Liver (tissue), 9 donors: ENCODE measurements around the gene PODNL1. TPM values are rescaled to one million over a fixed set of nuclear protein-coding genes. Genes with fewer than 3 reads are reported as not detected.

Experiments used
- DNase-seq: peaks from one replicate; pipeline ENCODE4 v3.0.0-alpha.2; 2017; ENCODE audit warnings: low spot score
- H3K27ac ChIP-seq, 2 donors: one replicate each; pipeline ENCODE4 v1.7.0; 2013; ENCODE audit warnings: inconsistent platforms in 2 of 2, low read length in 2 of 2, control low read depth in 1 of 2, low read depth in 1 of 2, mild to moderate bottlenecking in 1 of 2
- H3K27me3 ChIP-seq, 4 donors: one replicate each; pipeline versions ENCODE4 v1.6.1 to v1.7.0; 2013; ENCODE audit warnings: low read length in 3 of 4, inconsistent platforms in 1 of 4, mild to moderate bottlenecking in 1 of 4, moderate library complexity in 1 of 4; ENCODE audit not compliant: control insufficient read depth in 4 of 4, insufficient read depth in 4 of 4
- H3K36me3 ChIP-seq, 4 donors: one replicate each; pipeline versions ENCODE4 v1.6.1 to v1.7.0; 2013; ENCODE audit warnings: low read length in 3 of 4, mild to moderate bottlenecking in 3 of 4, low read depth in 1 of 4, moderate library complexity in 1 of 4; ENCODE audit not compliant: control insufficient read depth in 4 of 4, insufficient read depth in 3 of 4
- H3K4me1 ChIP-seq, 4 donors: one replicate each; pipeline versions ENCODE4 v1.6.1 to v1.7.0; 2013; ENCODE audit warnings: low read length in 3 of 4, mild to moderate bottlenecking in 3 of 4, moderate library complexity in 1 of 4; ENCODE audit not compliant: control insufficient read depth in 4 of 4, insufficient read depth in 4 of 4
- H3K4me3 ChIP-seq, 3 donors: one replicate each; pipeline versions ENCODE4 v1.6.1 to v1.7.0; 2013; ENCODE audit warnings: low read length in 3 of 3, control low read depth in 1 of 3, low read depth in 1 of 3, mild to moderate bottlenecking in 1 of 3
- H3K9ac ChIP-seq, 2 donors: one replicate each; pipeline ENCODE4 v1.7.0; 2013; ENCODE audit warnings: low read length in 2 of 2, mild to moderate bottlenecking in 2 of 2, moderate library complexity in 2 of 2, control low read depth in 1 of 2, low read depth in 1 of 2
- H3K9me3 ChIP-seq, 4 donors: one replicate each; pipeline versions ENCODE4 v1.6.1 to v1.7.0; 2013; ENCODE audit warnings: low read length in 3 of 4; ENCODE audit not compliant: control insufficient read depth in 4 of 4
- ATF3 ChIP-seq: IDR thresholded peaks from 2 replicates; pipeline ENCODE4 v1.6.1; 2016; ENCODE audit warnings: antibody characterized with exemption
- EGR1 ChIP-seq, 2 donors: IDR thresholded peaks; 2 replicates each; pipeline ENCODE4 v1.6.1; 2016 to 2018; ENCODE audit warnings: antibody characterized with exemption in 2 of 2, low read depth in 2 of 2
- FOXA2 ChIP-seq: IDR thresholded peaks from 2 replicates; pipeline ENCODE4 v1.6.1; 2016; ENCODE audit warnings: antibody characterized with exemption
- GABPA ChIP-seq, 2 donors: IDR thresholded peaks in 1 of 2; conservative IDR thresholded peaks in 1 of 2; 2 replicates each; pipeline ENCODE4 v1.6.1; 2016; ENCODE audit warnings: antibody characterized with exemption in 2 of 2, mild to moderate bottlenecking in 1 of 2, moderate library complexity in 1 of 2
- HNF4A ChIP-seq, 2 donors: conservative IDR thresholded peaks; 2 replicates each; pipeline ENCODE4 v1.6.1; 2016; ENCODE audit warnings: antibody characterized with exemption in 2 of 2, mild to moderate bottlenecking in 2 of 2
- HNF4G ChIP-seq: IDR thresholded peaks from 2 replicates; pipeline ENCODE4 v1.6.1; 2016; ENCODE audit warnings: antibody characterized with exemption
- JUND ChIP-seq, 2 donors: IDR thresholded peaks; 2 replicates each; pipeline ENCODE4 v1.6.1; 2016; ENCODE audit warnings: antibody characterized with exemption in 2 of 2
- MAX ChIP-seq: IDR thresholded peaks from 2 replicates; pipeline ENCODE4 v1.6.1; 2016; ENCODE audit warnings: antibody characterized with exemption
- NR2F2 ChIP-seq: IDR thresholded peaks from 2 replicates; pipeline ENCODE4 v1.6.1; 2016; ENCODE audit warnings: antibody characterized with exemption
- RAD21 ChIP-seq, 2 donors: IDR thresholded peaks; 2 replicates each; pipeline ENCODE4 v1.6.1; 2016; ENCODE audit warnings: antibody characterized with exemption in 2 of 2, mild to moderate bottlenecking in 2 of 2
- REST ChIP-seq: IDR thresholded peaks from 2 replicates; pipeline ENCODE4 v1.6.1; 2016; ENCODE audit warnings: antibody characterized with exemption, mild to moderate bottlenecking
- SP1 ChIP-seq: IDR thresholded peaks from 2 replicates; pipeline ENCODE4 v1.6.1; 2018; ENCODE audit warnings: antibody characterized with exemption, mild to moderate bottlenecking
- ZBTB33 ChIP-seq: IDR thresholded peaks from 2 replicates; pipeline ENCODE4 v1.6.1; 2016; ENCODE audit warnings: antibody characterized with exemption
- WGBS: extraction: QIAGEN DNeasy Blood & Tissue Kit; methylation state at CpG from one replicate; pipeline ENCODE4 v1.1.7; 2013; 5-methylcytosine and 5-hydroxymethylcytosine counted together
- polyA plus RNA-seq, 2 donors: library from polyadenylated mRNA; stranded (reverse) in 1 of 2; unstranded in 1 of 2; fragments of 200-250 nt in 1 of 2; fragments of >200 nt in 1 of 2; fragmentation: Nextera tagmentation in 1 of 2; extraction: Ambion mirVana in 1 of 2; gene quantifications; one replicate each; pipeline versions ENCODE4 v1.2.1 to v1.2.3, GENCODE V29; 2013 to 2015
- total RNA-seq, 2 donors: library from RNA; depleted of rRNA; stranded (reverse); fragments of >200 nt; gene quantifications; one replicate each; pipeline ENCODE4 v1.2.3, GENCODE V29; 2014
- donor health status: healthy.
- donor health status: healthy.
- donor health status: healthy.
- donor health status: healthy.
- donor health status: healthy.

The PODNL1 gene
- total and polyA plus RNA-seq, 4 donors = 0.30 TPM; not detected in 3

GRCh38 chr19:13951043-13951442 lies 12.8 kb upstream of the PODNL1 start:
- Histone ChIP-seq H3K27ac (no peak overlapping the region), H3K9me3 (no peaks in the 10 kb centered on the region), H3K4me3 (no peak overlapping the region), H3K9ac (no peak overlapping the region), H3K27me3 (no peaks in the 10 kb centered on the region), H3K36me3 (peaks cover 0 to 9% (median 5%) of the 10 kb centered on the region in 4 donors), H3K4me1 (peaks cover 2 to 17% (median 14%) of the 10 kb centered on the region in 4 donors)
- WGBS = 86% methylated on average over 2 of the region's 2 CpGs
- no peak for DNase-seq
- TF ChIP-seq EGR1 (IDR thresholded peaks at IDR 0.05; ENCODE audit: low read depth in 2 of 2) (no peak), ZBTB33 (no peak), ATF3 (no peak), MAX (no peak), HNF4A (conservative IDR thresholded peaks at IDR 0.05) (no peak), REST (no peak), FOXA2 (no peak), GABPA (IDR thresholded peaks at IDR 0.05 in 1 of 2, conservative IDR thresholded peaks at IDR 0.05 in 1 of 2) (no peak), NR2F2 (no peak)

GRCh38 chr19:13946414-13946813 lies 8.2 kb upstream of the PODNL1 start:
- DNase-seq = no peak
- Histone ChIP-seq H3K27ac (no peak overlapping the region), H3K9ac (no peak overlapping the region), H3K4me3 (no peak overlapping the region), H3K4me1 (no peaks in the 10 kb centered on the region), H3K36me3 (no peaks in the 10 kb centered on the region), H3K27me3 (no peaks in the 10 kb centered on the region), H3K9me3 (no peaks in the 10 kb centered on the region)
- 89% methylated on average over 4 of the region's 4 CpGs for WGBS
- TF ChIP-seq EGR1 (IDR thresholded peaks at IDR 0.05; ENCODE audit: low read depth in 2 of 2) (no peak), HNF4G (no peak), SP1 (no peak), RAD21 (IDR thresholded peaks at IDR 0.05) (no peak), REST (no peak), JUND (IDR thresholded peaks at IDR 0.05) (no peak)
